Measurements from ENCODE around the gene ZDHHC21.
A peak's percentile ranks its signal among the peaks of the same experiment; 100 is the strongest.
"Not testable (repeated sequence)": the region's sequence is repeated elsewhere in the genome, so short reads cannot be mapped to it uniquely, and the experiment has no call there.

ZDHHC21 gene

GRCh38 chr9:14682616-14683015 is 10.6 kb downstream of the ZDHHC21 start:
- DNase-seq (ENCODE audit: low spot score), result not testable (repeated sequence)

GRCh38 chr9:14678776-14679175 is 14.5 kb downstream of the ZDHHC21 start:
- no peak for DNase-seq (ENCODE audit: low spot score)

- DNase-seq (ENCODE audit: low spot score), result no peak
Measured at GRCh38 chr9:14677872-14678271, 15.4 kb downstream of the ZDHHC21 start.

GRCh38 chr9:14677396-14677795 is 15.8 kb downstream of the ZDHHC21 start:
- no peak for DNase-seq (ENCODE audit: low spot score)

GRCh38 chr9:14674630-14675029 is 18.6 kb downstream of the ZDHHC21 start:
- DNase-seq (ENCODE audit: low spot score), result no peak

- DNase-seq (ENCODE audit: low spot score), result no peak
Measured at GRCh38 chr9:14671377-14671776, 21.9 kb downstream of the ZDHHC21 start.

GRCh38 chr9:14670718-14671117 is 22.5 kb downstream of the ZDHHC21 start:
- DNase-seq (ENCODE audit: low spot score), result no peak

GRCh38 chr9:14664022-14664421 is 29.2 kb downstream of the ZDHHC21 start:
- DNase-seq (ENCODE audit: low spot score), result not testable (repeated sequence)

GRCh38 chr9:14662060-14662453 is 31.2 kb downstream of the ZDHHC21 start:
- no peak for DNase-seq (ENCODE audit: low spot score)

GRCh38 chr9:14661421-14662059 is 31.7 kb downstream of the ZDHHC21 start:
- peak; percentile 18 for DNase-seq (ENCODE audit: low spot score)

- DNase-seq (ENCODE audit: low spot score), result no peak
Measured at GRCh38 chr9:14660721-14661120, 32.5 kb downstream of the ZDHHC21 start.

- DNase-seq (ENCODE audit: low spot score), result no peak
Measured at GRCh38 chr9:14654932-14655331, 38.3 kb downstream of the ZDHHC21 start.

GRCh38 chr9:14653511-14653910 is 39.7 kb downstream of the ZDHHC21 start:
- DNase-seq (ENCODE audit: low spot score), result no peak

GRCh38 chr9:14652729-14653377 is 40.4 kb downstream of the ZDHHC21 start:
- DNase-seq (ENCODE audit: low spot score), result peak; percentile 59

GRCh38 chr9:14650596-14650995 is 42.6 kb downstream of the ZDHHC21 start:
- no peak for DNase-seq (ENCODE audit: low spot score)

- DNase-seq (ENCODE audit: low spot score), result no peak
Measured at GRCh38 chr9:14645648-14646047, 47.6 kb downstream of the ZDHHC21 start.

- DNase-seq (ENCODE audit: low spot score), result no peak
Measured at GRCh38 chr9:14640967-14641366, 52.3 kb downstream of the ZDHHC21 start.

GRCh38 chr9:14640294-14640693 is 52.9 kb downstream of the ZDHHC21 start:
- DNase-seq (ENCODE audit: low spot score), result no peak

- no peak for DNase-seq (ENCODE audit: low spot score)
Measured at GRCh38 chr9:14633906-14634565, 59.2 kb downstream of the ZDHHC21 start.

- no peak for DNase-seq (ENCODE audit: low spot score)
Measured at GRCh38 chr9:14633148-14633547, 60.1 kb downstream of the ZDHHC21 start.

- no peak for DNase-seq (ENCODE audit: low spot score)
Measured at GRCh38 chr9:14627513-14627912, 65.7 kb downstream of the ZDHHC21 start.

- DNase-seq (ENCODE audit: low spot score), result no peak
Measured at GRCh38 chr9:14618836-14619420, 74.3 kb downstream of the ZDHHC21 start.

Measured in LoVo (cell line).